ENCODE measurements around the gene THSD8. TPM values are rescaled to one million over a fixed set of nuclear protein-coding genes. Genes with fewer than 3 reads are reported as not detected.
A peak's percentile ranks its signal among the peaks of the same experiment; 100 is the strongest.
"Not testable (repeated sequence)": the region's sequence is repeated elsewhere in the genome, so short reads cannot be mapped to it uniquely, and the experiment has no call there.

The THSD8 gene
- total RNA-seq, 1 donor from 2014 or later: 0.94 TPM

DNA sequence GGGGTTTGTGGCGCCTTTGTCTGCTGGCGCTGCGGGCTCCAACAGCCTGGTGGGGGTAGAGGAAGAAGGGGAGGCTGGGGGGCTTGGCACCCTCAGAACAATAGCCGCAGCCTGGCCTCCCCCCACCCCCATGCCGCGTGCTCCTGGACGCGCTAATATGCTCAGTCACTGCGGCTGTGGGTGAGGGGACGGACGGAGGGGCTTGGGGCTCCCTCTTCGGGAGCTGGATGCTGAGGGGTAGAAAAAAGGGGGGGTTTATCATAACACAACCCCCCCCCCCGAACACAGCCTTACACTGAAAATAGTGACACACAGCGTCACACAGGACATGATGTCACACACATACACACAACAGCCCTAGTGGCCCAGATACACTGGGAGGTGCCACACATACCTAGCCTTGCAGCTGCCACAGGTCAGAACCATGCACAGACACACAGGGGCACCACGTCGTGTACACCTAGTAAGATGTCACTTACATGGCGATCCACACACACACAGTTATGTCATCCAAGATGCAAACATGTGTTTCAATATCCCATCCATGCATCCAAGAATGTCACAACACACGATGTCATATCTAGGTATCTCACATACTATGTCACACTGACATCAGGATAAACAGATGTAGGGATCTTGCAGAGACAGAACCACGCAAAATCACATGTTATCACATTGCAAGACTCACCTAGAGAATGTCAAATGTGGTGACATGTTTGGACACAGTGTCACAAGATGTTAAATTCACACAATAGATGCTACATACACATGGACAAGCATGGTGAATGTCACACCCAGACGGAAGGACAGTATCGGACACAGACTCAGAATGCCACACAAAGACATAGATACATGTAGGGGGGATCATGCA is 37.3 kb downstream of the THSD8 start:
- no peak for DNase-seq (ENCODE audit: low spot score)
- intact Hi-C loops (cut with DNase I): loop anchor here (5.0 kb wide), 1 partner anchor 37 kb away; the partner anchor contains the start of genes PRDX2 and THSD8

DNA sequence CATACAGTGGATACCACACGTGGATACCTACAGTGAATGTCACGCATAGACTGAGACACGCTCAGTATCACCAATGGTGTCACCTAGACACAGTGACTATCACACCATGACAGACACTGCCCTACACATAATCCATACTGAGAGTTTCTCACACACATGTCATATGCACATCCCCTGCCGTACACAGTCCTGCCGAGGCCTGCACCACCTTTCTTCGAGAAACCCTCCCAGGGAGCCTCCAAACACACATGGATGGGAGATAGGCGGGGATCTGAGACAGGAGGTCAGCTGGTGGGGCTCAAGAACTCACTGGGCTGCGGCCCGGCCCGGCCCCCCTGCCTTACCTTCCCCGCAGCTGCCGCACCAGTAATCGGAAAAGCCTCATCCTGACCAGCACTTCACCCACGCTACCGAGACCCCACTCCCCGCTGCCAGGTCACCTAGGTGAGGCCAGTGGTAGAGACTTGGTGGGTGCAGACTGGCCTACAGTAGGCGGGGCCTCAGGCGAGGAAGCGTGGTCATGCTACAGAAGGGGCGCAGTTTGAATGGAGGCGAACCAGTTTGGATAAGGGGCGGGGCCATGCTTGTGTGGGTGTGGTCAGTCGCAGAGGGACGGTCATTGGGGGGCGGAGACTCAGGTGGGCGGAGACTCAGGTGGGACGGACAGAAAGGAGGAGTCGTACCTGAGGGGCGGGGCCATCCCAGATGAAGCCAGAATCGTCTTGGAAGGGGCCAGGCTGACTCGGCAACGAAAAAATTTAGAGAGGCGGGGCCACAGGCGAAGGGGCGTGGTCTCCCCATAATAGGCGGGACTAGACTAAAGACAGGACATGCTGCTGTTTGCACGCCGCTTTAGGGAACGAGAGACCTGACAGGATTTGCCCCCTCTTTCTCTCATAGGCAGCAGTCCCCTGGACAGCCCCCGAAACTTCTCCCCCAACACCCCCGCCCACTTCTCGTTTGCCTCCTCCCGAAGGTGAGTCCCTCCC is 38.5 kb downstream of the THSD8 start:
- no peak for DNase-seq (ENCODE audit: low spot score)
- intact Hi-C loops (cut with DNase I): loop anchor here (10.0 kb wide), 1 partner anchor 166 kb away; no protein-coding TSS in a partner anchor

DNA sequence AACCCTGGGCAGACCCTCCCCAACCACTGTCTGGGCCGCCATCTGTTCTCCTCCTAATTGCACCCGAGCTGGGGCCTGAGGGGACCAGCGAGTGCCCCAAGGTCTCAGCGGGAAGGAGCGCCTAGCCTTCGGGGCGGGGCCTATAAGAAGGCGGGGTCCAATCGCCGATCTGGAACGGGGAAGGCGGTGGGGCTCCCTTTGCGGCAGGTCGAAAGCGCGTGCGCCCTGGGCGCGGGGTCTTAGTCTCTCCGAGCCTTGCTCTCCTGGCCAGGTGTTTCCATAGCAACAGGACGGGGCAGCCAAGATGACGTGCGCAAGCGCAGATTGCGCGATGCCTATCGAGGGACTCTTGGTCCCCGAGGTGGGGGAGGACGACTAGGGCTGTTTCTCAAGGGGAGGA is 39.2 kb downstream of the THSD8 start:
- intact Hi-C loops (cut with DNase I): loop anchor here (10.0 kb wide), 1 partner anchor 166 kb away; no protein-coding TSS in a partner anchor
- no peak for DNase-seq (ENCODE audit: low spot score)

DNA sequence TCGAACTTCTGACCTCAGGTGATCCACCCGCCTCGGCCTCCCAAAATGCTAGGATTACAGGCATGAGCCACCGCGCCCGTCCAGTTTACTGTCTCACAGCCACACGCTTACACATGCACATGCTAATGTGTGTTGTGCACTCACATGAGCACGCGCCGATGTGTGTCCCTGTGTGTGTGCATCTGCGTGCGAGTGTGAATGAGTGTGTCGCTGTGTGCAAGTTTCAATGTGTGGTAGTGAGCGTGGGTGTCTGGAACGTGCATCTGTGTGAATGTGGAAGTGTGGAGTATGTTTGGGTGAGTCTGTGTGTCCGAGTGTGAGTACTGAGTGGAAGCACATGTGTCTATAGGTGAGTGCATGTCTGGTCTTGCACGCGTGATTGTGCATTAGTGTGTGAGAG is 40.6 kb downstream of the THSD8 start:
- intact Hi-C loops (cut with DNase I): loop anchor here (10.0 kb wide), 1 partner anchor 168 kb away; no protein-coding TSS in a partner anchor
- no peak for DNase-seq (ENCODE audit: low spot score)

DNA sequence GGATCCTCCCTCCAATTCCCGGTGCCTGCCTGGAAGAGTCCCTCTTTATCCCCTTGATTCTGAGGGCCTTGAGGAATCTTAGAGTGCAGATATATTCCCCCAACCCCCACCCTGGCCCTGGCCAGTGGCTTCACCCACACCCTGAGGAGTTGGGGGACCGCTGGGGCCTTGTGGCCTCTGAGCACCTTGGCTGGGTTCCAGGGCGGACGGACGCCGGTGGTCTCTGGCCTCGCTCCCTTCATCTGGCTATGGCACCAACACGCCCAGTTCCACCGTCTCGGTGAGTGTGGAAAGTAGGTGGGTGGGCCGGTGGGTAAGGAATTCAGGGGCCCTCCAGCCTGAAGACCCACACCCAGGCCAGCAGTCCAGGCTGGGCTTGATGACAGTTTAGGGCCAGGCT is 41.5 kb downstream of the THSD8 start:
- no peak for DNase-seq (ENCODE audit: low spot score)
- intact Hi-C loops (cut with DNase I): loop anchor here (10.0 kb wide), 1 partner anchor 169 kb away; no protein-coding TSS in a partner anchor

DNA sequence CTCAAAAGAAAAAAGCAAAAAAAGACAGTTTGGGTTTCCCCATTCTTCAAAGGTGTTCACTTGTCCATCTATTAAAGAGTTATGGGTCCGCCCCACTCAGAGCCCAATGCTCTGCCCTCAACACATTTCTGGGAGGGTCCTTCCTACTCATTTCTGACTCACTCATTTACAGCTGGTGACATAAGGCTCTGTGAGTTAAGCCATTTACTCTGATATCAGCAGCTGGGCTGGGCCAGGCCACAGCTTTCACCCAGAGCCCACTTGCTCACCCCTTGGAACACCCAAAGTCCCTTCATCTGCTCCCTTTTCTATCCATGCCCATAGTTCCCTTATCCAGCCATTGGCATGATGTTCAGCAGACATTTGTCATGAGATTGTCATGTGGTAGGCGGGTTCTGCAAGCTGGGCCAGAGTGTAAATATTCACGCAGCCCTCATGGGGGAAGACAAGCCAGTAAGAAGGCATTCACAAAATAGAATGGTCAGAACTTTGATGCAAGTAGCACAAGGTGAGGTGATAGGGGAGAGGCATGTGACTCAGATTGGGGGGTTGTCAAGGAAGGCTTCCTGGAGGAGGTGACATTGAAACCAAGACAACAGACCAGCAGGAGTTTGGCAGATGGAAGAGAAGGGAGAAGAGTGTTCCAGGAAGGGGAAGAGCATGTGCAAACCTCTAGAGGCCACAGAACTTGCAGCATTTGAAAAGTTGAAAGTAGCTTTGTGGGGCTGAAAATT is 42.3 kb downstream of the THSD8 start:
- no peak for DNase-seq (ENCODE audit: low spot score)
- intact Hi-C loops (cut with DNase I): loop anchor here (10.0 kb wide), 1 partner anchor 169 kb away; no protein-coding TSS in a partner anchor

GRCh38 chr19:12846613-12847012 is 44.7 kb downstream of the THSD8 start:
- intact Hi-C loops (cut with DNase I): loop anchor here (5.0 to 10.0 kb wide), 2 partner anchors 84 to 172 kb away; no protein-coding TSS in a partner anchor
- DNase-seq (ENCODE audit: low spot score): not testable (repeated sequence)

- peak; percentile 93 for DNase-seq (ENCODE audit: low spot score)
- intact Hi-C loops (cut with DNase I): loop anchor here (5.0 to 10.0 kb wide), 2 partner anchors 85 to 173 kb away; no protein-coding TSS in a partner anchor
Observed at GRCh38 chr19:12847159-12848139, 45.6 kb downstream of the THSD8 start.

Small RNA genes within 50 kb of the gene (microRNA-seq; reads per million reads assigned to microRNA genes)
- gene MIR5684 (not detected), gene MIR6794 (not detected)

Other genes starting within 250 kb of the THSD8 start
- 5.1 TPM for gene ZNF490, start 191.3 kb upstream of the THSD8 start, total RNA-seq
- 14.8 TPM for gene ZNF791, start 191.1 kb upstream of the THSD8 start, total RNA-seq
- gene MAN2B1, start 135.3 kb upstream of the THSD8 start, total RNA-seq: 20.6 TPM
- gene WDR83, start 135.3 kb upstream of the THSD8 start, total RNA-seq: 10.0 TPM
- gene DHPS, start 120.2 kb upstream of the THSD8 start, total RNA-seq: 49.0 TPM
- gene GNG14, start 114.1 kb upstream of the THSD8 start, total RNA-seq: not detected
- 2.2 TPM for gene FBXW9, start 105.4 kb upstream of the THSD8 start, total RNA-seq
- gene TNPO2, start 78.1 kb upstream of the THSD8 start, total RNA-seq: 50.4 TPM
- gene TRIR, start 67.4 kb upstream of the THSD8 start, total RNA-seq: 111 TPM
- 58.4 TPM for gene GET3, start 64.6 kb upstream of the THSD8 start, total RNA-seq
- not detected for gene BEST2, start 50.3 kb upstream of the THSD8 start, total RNA-seq
- gene HOOK2, start 26.5 kb upstream of the THSD8 start, total RNA-seq: 101 TPM
- gene JUNB, start 10.6 kb upstream of the THSD8 start, total RNA-seq: 97.7 TPM
- 595 TPM for gene PRDX2, start 269 bp upstream of the THSD8 start, total RNA-seq
- gene RNASEH2A, start 4.5 kb downstream of the THSD8 start, total RNA-seq: 4.4 TPM
- not detected for gene RTBDN, start 32.5 kb downstream of the THSD8 start, total RNA-seq
- gene MAST1, start 36.4 kb downstream of the THSD8 start, total RNA-seq: 0.65 TPM
- gene DNASE2, start 79.4 kb downstream of the THSD8 start, total RNA-seq: 21.3 TPM
- 0.38 TPM for gene KLF1, start 85.1 kb downstream of the THSD8 start, total RNA-seq
- 33.2 TPM for gene GCDH, start 89.1 kb downstream of the THSD8 start, total RNA-seq
- not detected for gene SYCE2, start 117.2 kb downstream of the THSD8 start, total RNA-seq
- 36.3 TPM for gene FARSA, start 131.6 kb downstream of the THSD8 start, total RNA-seq
- gene CALR, start 136.5 kb downstream of the THSD8 start, total RNA-seq: 412 TPM
- gene RAD23A, start 143.8 kb downstream of the THSD8 start, total RNA-seq: 143 TPM
- gene GADD45GIP1, start 155.2 kb downstream of the THSD8 start, total RNA-seq: 23.5 TPM
- gene DAND5, start 167.5 kb downstream of the THSD8 start, total RNA-seq: 11.4 TPM
- 123 TPM for gene NFIX, start 193.4 kb downstream of the THSD8 start, total RNA-seq

Measured in cardiac septum (tissue), 1 donor.